GM23248 (cell line): ENCODE measurements around the gene MAVS.

Experiments
- EZH2 ChIP-seq: fragments of 200-600 bp; sonication (generic); IDR thresholded peaks from 2 replicates; pipeline ENCODE4 v1.6.1; 2018; ENCODE audit warnings: antibody characterized with exemption, mild to moderate bottlenecking; ENCODE audit not compliant: insufficient read depth, poor library complexity, severe bottlenecking
- EZH2phosphoT487 ChIP-seq: fragments of 200-600 bp; sonication (generic); IDR thresholded peaks from 2 replicates; pipeline ENCODE4 v1.6.1; 2018; ENCODE audit warnings: antibody characterized with exemption, moderate library complexity, mild to moderate bottlenecking, low read depth; ENCODE audit not compliant: insufficient read depth

- no peak for TF ChIP-seq EZH2phosphoT487
- no peak for TF ChIP-seq EZH2
Observed at GRCh38 chr20:3857405-3857804, 10.8 kb downstream of the MAVS start.
